RWPE1 (cell line): ENCODE data around the gene IGSF22.

Source experiments
- CTCF ChIA-PET: fragments of 350-600 bp; sonication (Branson Sonifier 250); formaldehyde crosslinking; extraction: SDS; loops from one replicate; lab custom pipeline; 2021; lab: Yijun Ruan, JAX
- POLR2A ChIA-PET: fragments of 400-600 bp; formaldehyde crosslinking; extraction: SDS; loops from one replicate; lab custom pipeline; 2020; ENCODE audit warnings: antibody characterized with exemption; ENCODE audit not compliant: low non-redundant PET; lab: Yijun Ruan, JAX
- DNase-seq: peaks from one replicate; pipeline ENCODE4 v3.0.0; 2012; ENCODE audit warnings: low spot score
- H3K27ac ChIP-seq: fragments of 450-650 bp; 2 replicates; pipeline ENCODE4 v1.5.1; 2017
- TF ChIP-seq, protein P1 (sequence below): fragments of 450-650 bp; conservative IDR thresholded peaks from 2 replicates; pipeline ENCODE4 v1.5.1; 2017; ENCODE audit warnings: low read depth, mild to moderate bottlenecking

IGSF22 gene

GRCh38 chr11:18726040-18726439, at the start of gene IGSF22:
TSS of gene IGSF22 (minus strand) at chr11:18726188. CDS start at chr11:18724236, 1,952 bp downstream.
- TF ChIP-seq, protein P1, sequence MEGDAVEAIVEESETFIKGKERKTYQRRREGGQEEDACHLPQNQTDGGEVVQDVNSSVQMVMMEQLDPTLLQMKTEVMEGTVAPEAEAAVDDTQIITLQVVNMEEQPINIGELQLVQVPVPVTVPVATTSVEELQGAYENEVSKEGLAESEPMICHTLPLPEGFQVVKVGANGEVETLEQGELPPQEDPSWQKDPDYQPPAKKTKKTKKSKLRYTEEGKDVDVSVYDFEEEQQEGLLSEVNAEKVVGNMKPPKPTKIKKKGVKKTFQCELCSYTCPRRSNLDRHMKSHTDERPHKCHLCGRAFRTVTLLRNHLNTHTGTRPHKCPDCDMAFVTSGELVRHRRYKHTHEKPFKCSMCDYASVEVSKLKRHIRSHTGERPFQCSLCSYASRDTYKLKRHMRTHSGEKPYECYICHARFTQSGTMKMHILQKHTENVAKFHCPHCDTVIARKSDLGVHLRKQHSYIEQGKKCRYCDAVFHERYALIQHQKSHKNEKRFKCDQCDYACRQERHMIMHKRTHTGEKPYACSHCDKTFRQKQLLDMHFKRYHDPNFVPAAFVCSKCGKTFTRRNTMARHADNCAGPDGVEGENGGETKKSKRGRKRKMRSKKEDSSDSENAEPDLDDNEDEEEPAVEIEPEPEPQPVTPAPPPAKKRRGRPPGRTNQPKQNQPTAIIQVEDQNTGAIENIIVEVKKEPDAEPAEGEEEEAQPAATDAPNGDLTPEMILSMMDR: no peak
- POLR2A ChIA-PET: no interaction called here
- CTCF ChIA-PET: interaction anchor here (0.6 kb wide), 1 partner anchor 66 kb away, joined by 4 read pairs; no protein-coding TSS in a partner anchor
- no peak within 1 kb of the TSS for H3K27ac ChIP-seq
- no peak for DNase-seq

GRCh38 chr11:18774801-18775200, 48.8 kb upstream of the IGSF22 start:
- ChIA-PET CTCF (interaction anchor here (0.7 to 1.0 kb wide), 4 partner anchors 10 to 59 kb away, joined by 3 read pairs; no protein-coding TSS in a partner anchor), POLR2A (no interaction called here)
- no peak overlapping the region for H3K27ac ChIP-seq
- TF ChIP-seq, protein P1: no peak
- no peak for DNase-seq

DNA sequence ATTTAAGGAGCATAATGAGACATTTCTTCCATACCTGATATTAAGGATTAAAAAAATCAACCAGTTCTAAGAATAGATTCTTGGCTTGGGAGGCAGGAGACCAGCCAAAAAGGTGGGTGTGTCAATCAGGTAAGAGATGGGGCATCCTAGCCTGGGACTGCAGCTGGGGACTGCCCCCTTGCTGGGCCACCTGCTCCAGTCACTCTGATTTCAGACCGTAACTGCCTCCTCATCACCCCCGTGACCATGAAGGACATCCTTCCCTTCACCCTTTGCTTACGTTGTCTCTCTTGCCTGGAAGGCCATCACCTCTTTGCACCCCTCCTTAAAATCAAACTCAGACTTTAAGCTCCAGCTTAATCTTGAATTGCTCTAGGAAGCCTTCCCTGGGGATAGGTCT, 47.7 kb upstream of the IGSF22 start:
- H3K27ac ChIP-seq: no peak overlapping the region
- no peak for DNase-seq
- ChIA-PET CTCF (interaction anchor here (0.6 kb wide), 1 partner anchor 1021 kb away, joined by 4 read pairs; no protein-coding TSS in a partner anchor), POLR2A (no interaction called here)
- TF ChIP-seq, protein P1: no peak

DNA sequence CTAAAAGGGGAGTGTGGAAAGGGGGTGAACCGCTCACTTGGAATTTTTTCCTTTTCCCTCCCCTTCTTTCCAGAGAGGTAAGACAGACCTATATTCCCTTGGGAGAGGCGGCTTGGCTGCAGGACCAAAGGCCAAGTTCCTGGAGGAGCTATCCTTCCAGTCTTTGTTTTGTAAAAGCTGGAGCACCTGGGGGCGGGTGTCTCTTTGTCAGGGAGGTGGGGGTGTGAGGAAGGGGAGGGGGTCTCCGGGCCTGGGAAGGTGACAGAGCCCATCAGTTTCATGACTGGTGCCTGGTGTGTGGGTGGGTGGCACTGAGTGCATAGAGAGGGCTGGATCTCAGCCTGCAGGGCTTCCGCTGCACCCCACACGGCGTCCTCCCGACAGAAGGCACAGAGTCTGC, 47.1 kb upstream of the IGSF22 start:
- no peak for DNase-seq
- POLR2A ChIA-PET: interaction anchor here (0.6 kb wide), 1 partner anchor 17 kb away, joined by 4 read pairs; no protein-coding TSS in a partner anchor
- no peak overlapping the region for H3K27ac ChIP-seq
- TF ChIP-seq, protein P1: no peak
- CTCF ChIA-PET: interaction anchor here (0.6 kb wide), 2 partner anchors 292 to 1020 kb away, joined by 4 read pairs; no protein-coding TSS in a partner anchor

DNA sequence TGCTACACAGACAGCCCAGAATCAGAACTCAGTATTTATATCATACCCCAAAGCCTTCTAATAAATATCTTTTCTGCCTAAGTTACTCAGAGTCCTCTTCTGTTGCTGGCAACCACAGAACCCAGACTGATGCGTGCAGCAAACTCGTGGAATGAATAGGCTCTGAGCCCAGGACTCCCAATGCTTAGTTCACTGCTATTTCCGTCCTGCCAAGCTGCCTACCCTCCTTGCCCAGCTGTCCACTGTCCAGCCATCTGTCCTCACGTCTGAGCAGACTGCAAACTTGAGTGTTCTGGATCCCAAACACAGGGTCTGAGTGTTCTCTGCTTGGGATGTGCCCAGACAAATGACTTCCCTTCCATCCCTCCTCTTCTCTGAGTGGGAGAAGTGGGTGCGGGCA, 46.2 kb upstream of the IGSF22 start:
- no peak overlapping the region for H3K27ac ChIP-seq
- ChIA-PET POLR2A (no interaction called here), CTCF (no interaction called here)
- TF ChIP-seq, protein P1: no peak
- no peak for DNase-seq

- no peak overlapping the region for H3K27ac ChIP-seq
Observed at GRCh38 chr11:18771266-18772035, 45.5 kb upstream of the IGSF22 start.

More at GRCh38 chr11:18771266-18772035, 45.5 kb upstream of the IGSF22 start:
- ChIA-PET POLR2A (no interaction called here), CTCF (no interaction called here)
- no peak for DNase-seq
- TF ChIP-seq, protein P1: no peak
